Transverse colon (tissue), 4 donors: ENCODE measurements around the gene AGR3.

Experiments used
- POLR2A ChIP-seq: fragments of 450-650 bp; IDR thresholded peaks from one replicate; pipeline ENCODE4 v1.6.1; 2016; ENCODE audit warnings: antibody characterized with exemption, mild to moderate bottlenecking, moderate library complexity
- POLR2AphosphoS5 ChIP-seq, 3 donors: sonication (generic); formaldehyde crosslinking; IDR thresholded peaks; one replicate each; pipeline ENCODE4 v1.6.1; 2016; ENCODE audit warnings: antibody characterized with exemption in 3 of 3
- TF ChIP-seq, protein P1 (sequence below), 5 experiments: fragments of 200-600 bp in 3 of 5; fragments of 450-650 bp in 2 of 5; sonication (generic) in 3 of 5; IDR thresholded peaks; 1 replicate in 2 of 5; 2 replicates in 3 of 5; pipeline ENCODE4 v1.5.1; 2016 to 2017; ENCODE audit warnings: antibody characterized with exemption in 5 of 5, inconsistent platforms in 3 of 5, mild to moderate bottlenecking in 2 of 5, moderate library complexity in 1 of 5

DNA sequence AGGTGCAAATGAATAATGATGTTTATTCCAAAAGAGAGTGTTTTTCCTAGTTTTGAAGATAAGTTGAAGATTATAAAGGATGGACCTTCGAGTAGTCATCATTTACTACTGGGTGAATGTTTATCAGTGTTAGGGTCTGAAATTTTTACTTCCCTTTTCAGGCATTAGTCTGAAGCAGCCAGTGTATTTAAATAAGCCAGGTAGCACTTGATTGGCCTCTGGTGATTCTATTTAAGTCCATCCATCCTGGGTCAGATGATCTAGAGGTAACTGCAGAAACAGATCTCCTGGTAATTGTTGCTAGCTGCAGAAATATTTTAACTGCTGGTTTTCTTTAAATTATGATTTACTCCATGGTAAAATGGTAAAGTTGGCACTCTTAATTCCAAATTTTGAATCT is 42.9 kb downstream of the AGR3 start:
- TF ChIP-seq, protein P1, sequence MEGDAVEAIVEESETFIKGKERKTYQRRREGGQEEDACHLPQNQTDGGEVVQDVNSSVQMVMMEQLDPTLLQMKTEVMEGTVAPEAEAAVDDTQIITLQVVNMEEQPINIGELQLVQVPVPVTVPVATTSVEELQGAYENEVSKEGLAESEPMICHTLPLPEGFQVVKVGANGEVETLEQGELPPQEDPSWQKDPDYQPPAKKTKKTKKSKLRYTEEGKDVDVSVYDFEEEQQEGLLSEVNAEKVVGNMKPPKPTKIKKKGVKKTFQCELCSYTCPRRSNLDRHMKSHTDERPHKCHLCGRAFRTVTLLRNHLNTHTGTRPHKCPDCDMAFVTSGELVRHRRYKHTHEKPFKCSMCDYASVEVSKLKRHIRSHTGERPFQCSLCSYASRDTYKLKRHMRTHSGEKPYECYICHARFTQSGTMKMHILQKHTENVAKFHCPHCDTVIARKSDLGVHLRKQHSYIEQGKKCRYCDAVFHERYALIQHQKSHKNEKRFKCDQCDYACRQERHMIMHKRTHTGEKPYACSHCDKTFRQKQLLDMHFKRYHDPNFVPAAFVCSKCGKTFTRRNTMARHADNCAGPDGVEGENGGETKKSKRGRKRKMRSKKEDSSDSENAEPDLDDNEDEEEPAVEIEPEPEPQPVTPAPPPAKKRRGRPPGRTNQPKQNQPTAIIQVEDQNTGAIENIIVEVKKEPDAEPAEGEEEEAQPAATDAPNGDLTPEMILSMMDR (IDR thresholded peaks at IDR 0.05): no peak
- TF ChIP-seq POLR2A: no peak
- TF ChIP-seq POLR2AphosphoS5 (IDR thresholded peaks at IDR 0.05): no peak
